ENCODE results near the gene KSR2.

The KSR2 gene

GRCh38 chr12:117467588-117467987, 501.2 kb downstream of the KSR2 start:
- no peak for DNase-seq (ENCODE audit: low read depth in 1 of 2, low spot score in 1 of 2)

- DNase-seq (ENCODE audit: low read depth in 1 of 2, low spot score in 1 of 2) = no peak
Measured at GRCh38 chr12:117466677-117467362, 502.0 kb downstream of the KSR2 start.

- DNase-seq (ENCODE audit: low read depth in 1 of 2, low spot score in 1 of 2) = no peak
Measured at GRCh38 chr12:117461732-117462131, 507.1 kb downstream of the KSR2 start.

- DNase-seq (ENCODE audit: low read depth in 1 of 2, low spot score in 1 of 2) = no peak
Measured at GRCh38 chr12:117459229-117459628, 509.6 kb downstream of the KSR2 start.

- no peak for DNase-seq (ENCODE audit: low read depth in 1 of 2, low spot score in 1 of 2)
Measured at GRCh38 chr12:117457189-117457588, 511.6 kb downstream of the KSR2 start.

- DNase-seq (ENCODE audit: low read depth in 1 of 2, low spot score in 1 of 2) = no peak
Measured at GRCh38 chr12:117456076-117456475, 512.7 kb downstream of the KSR2 start.

- no peak for DNase-seq (ENCODE audit: low read depth in 1 of 2, low spot score in 1 of 2)
Measured at GRCh38 chr12:117453961-117454360, 514.8 kb downstream of the KSR2 start.

- no peak for DNase-seq (ENCODE audit: low read depth in 1 of 2, low spot score in 1 of 2)
Measured at GRCh38 chr12:117452112-117452511, 516.7 kb downstream of the KSR2 start.

GRCh38 chr12:117450209-117450608, 518.6 kb downstream of the KSR2 start:
- DNase-seq (ENCODE audit: low read depth in 1 of 2, low spot score in 1 of 2) = no peak

GRCh38 chr12:117447665-117448366, 521.0 kb downstream of the KSR2 start:
- no peak for DNase-seq (ENCODE audit: low read depth in 1 of 2, low spot score in 1 of 2)

GRCh38 chr12:117444781-117445180, 524.0 kb downstream of the KSR2 start:
- no peak for DNase-seq (ENCODE audit: low read depth in 1 of 2, low spot score in 1 of 2)

GRCh38 chr12:117441751-117442150, 527.0 kb downstream of the KSR2 start:
- DNase-seq (ENCODE audit: low read depth in 1 of 2, low spot score in 1 of 2) = no peak

GRCh38 chr12:117440384-117440783, 528.4 kb downstream of the KSR2 start:
- DNase-seq (ENCODE audit: low read depth in 1 of 2, low spot score in 1 of 2) = no peak

- no peak for DNase-seq (ENCODE audit: low read depth in 1 of 2, low spot score in 1 of 2)
Measured at GRCh38 chr12:117439531-117440001, 529.2 kb downstream of the KSR2 start.

- no peak for DNase-seq (ENCODE audit: low read depth in 1 of 2, low spot score in 1 of 2)
Measured at GRCh38 chr12:117438809-117439208, 530.0 kb downstream of the KSR2 start.

- no peak for DNase-seq (ENCODE audit: low read depth in 1 of 2, low spot score in 1 of 2)
Measured at GRCh38 chr12:117437516-117438255, 531.1 kb downstream of the KSR2 start.

GRCh38 chr12:117433878-117434277, 534.9 kb downstream of the KSR2 start:
- no peak for DNase-seq (ENCODE audit: low read depth in 1 of 2, low spot score in 1 of 2)

- DNase-seq (ENCODE audit: low read depth in 1 of 2, low spot score in 1 of 2) = no peak
Measured at GRCh38 chr12:117430246-117430645, 538.5 kb downstream of the KSR2 start.

GRCh38 chr12:117427211-117427610, 541.6 kb downstream of the KSR2 start:
- no peak for DNase-seq (ENCODE audit: low read depth in 1 of 2, low spot score in 1 of 2)

GRCh38 chr12:117421987-117422386, 546.8 kb downstream of the KSR2 start:
- no peak for DNase-seq (ENCODE audit: low read depth in 1 of 2, low spot score in 1 of 2)

GRCh38 chr12:117421068-117421752, 547.6 kb downstream of the KSR2 start:
- DNase-seq (ENCODE audit: low read depth in 1 of 2, low spot score in 1 of 2) = no peak
